ENCODE data around the gene GDF10.

GDF10 gene

GRCh38 chr10:47349516-47349915 lies 49.5 kb downstream of the GDF10 start:
- H2BK120ac ChIP-seq (ENCODE audit: low read depth, low read length), result no peak overlapping the region

GRCh38 chr10:47349941-47350371 lies 50.0 kb downstream of the GDF10 start:
- Histone ChIP-seq H3K79me2 (ENCODE audit: control insufficient read depth, insufficient read depth, low read length) (no peaks in the 10 kb centered on the region), H2BK120ac (ENCODE audit: low read depth, low read length) (no peak overlapping the region), H3K18ac (ENCODE audit: low read length) (no peak overlapping the region), H2AK5ac (ENCODE audit: low read length) (no peak overlapping the region), H3K4ac (ENCODE audit: low read depth, low read length) (no peak overlapping the region), H2BK15ac (replicated peaks; ENCODE audit: low read depth) (no peak overlapping the region), H3K36me3 (ENCODE audit: control insufficient read depth, insufficient read depth, low read length) (no peaks in the 10 kb centered on the region), H3K23ac (ENCODE audit: low read length) (no peak overlapping the region), H3K4me1 (ENCODE audit: control insufficient read depth, low read depth, low read length) (no peaks in the 10 kb centered on the region), H2BK5ac (ENCODE audit: low read length) (no peak overlapping the region), H3K4me3 (ENCODE audit: low read length) (no peak overlapping the region), H3K9ac (ENCODE audit: low read length) (no peak overlapping the region), H3K79me1 (ENCODE audit: low read length) (no peaks in the 10 kb centered on the region), H3K56ac (ENCODE audit: low read length) (no peak overlapping the region), H4K8ac (ENCODE audit: low read depth, low read length) (no peak overlapping the region), H3K4me2 (ENCODE audit: low read length) (no peak overlapping the region), H3K27ac (ENCODE audit: low read depth, low read length) (no peak overlapping the region), H4K5ac (ENCODE audit: low read length) (no peak overlapping the region), H3K27me3 (ENCODE audit: insufficient read depth, low read length, poor library complexity) (no peaks in the 10 kb centered on the region)
- no CpG with 5 or more reads among the region's 31 CpGs for WGBS (ENCODE audit: extremely low coverage, insufficient coverage, low lambda C conversion rate)
- DNase-seq, result no peak

More at GRCh38 chr10:47349516-47349915, 49.5 kb downstream of the GDF10 start:
- Histone ChIP-seq H3K79me1 (ENCODE audit: low read length) (no peaks in the 10 kb centered on the region), H3K36me3 (ENCODE audit: control insufficient read depth, insufficient read depth, low read length) (no peaks in the 10 kb centered on the region), H3K27me3 (ENCODE audit: insufficient read depth, low read length, poor library complexity) (no peaks in the 10 kb centered on the region), H3K4ac (ENCODE audit: low read depth, low read length) (no peak overlapping the region), H3K27ac (ENCODE audit: low read depth, low read length) (no peak overlapping the region), H4K5ac (ENCODE audit: low read length) (no peak overlapping the region), H3K79me2 (ENCODE audit: control insufficient read depth, insufficient read depth, low read length) (no peaks in the 10 kb centered on the region), H4K8ac (ENCODE audit: low read depth, low read length) (no peak overlapping the region), H3K56ac (ENCODE audit: low read length) (no peak overlapping the region), H2BK15ac (replicated peaks; ENCODE audit: low read depth) (no peak overlapping the region), H3K23ac (ENCODE audit: low read length) (no peak overlapping the region), H3K18ac (ENCODE audit: low read length) (no peak overlapping the region), H2AK5ac (ENCODE audit: low read length) (no peak overlapping the region), H2BK5ac (ENCODE audit: low read length) (no peak overlapping the region), H3K4me2 (ENCODE audit: low read length) (no peak overlapping the region), H3K4me1 (ENCODE audit: control insufficient read depth, low read depth, low read length) (no peaks in the 10 kb centered on the region), H3K4me3 (ENCODE audit: low read length) (no peak overlapping the region), H3K9ac (ENCODE audit: low read length) (no peak overlapping the region)
- no peak for DNase-seq
- WGBS (ENCODE audit: extremely low coverage, insufficient coverage, low lambda C conversion rate), result no CpG with 5 or more reads among the region's 22 CpGs

- no peak overlapping the region for H4K8ac ChIP-seq (ENCODE audit: low read depth, low read length)
- H3K27me3 ChIP-seq (ENCODE audit: insufficient read depth, low read length, poor library complexity), result no peaks in the 10 kb centered on the region
- H2BK120ac ChIP-seq (ENCODE audit: low read depth, low read length), result no peak overlapping the region
- no peak overlapping the region for H3K27ac ChIP-seq (ENCODE audit: low read depth, low read length)
- no peak overlapping the region for H4K5ac ChIP-seq (ENCODE audit: low read length)
- H3K36me3 ChIP-seq (ENCODE audit: control insufficient read depth, insufficient read depth, low read length), result no peaks in the 10 kb centered on the region
- H3K18ac ChIP-seq (ENCODE audit: low read length), result no peak overlapping the region
- H3K56ac ChIP-seq (ENCODE audit: low read length), result no peak overlapping the region
- no peaks in the 10 kb centered on the region for H3K79me2 ChIP-seq (ENCODE audit: control insufficient read depth, insufficient read depth, low read length)
- no CpG with 5 or more reads among the region's 39 CpGs for WGBS (ENCODE audit: extremely low coverage, insufficient coverage, low lambda C conversion rate)
- no peak for DNase-seq
- H3K79me1 ChIP-seq (ENCODE audit: low read length), result no peaks in the 10 kb centered on the region
- H3K4me3 ChIP-seq (ENCODE audit: low read length), result no peak overlapping the region
- H3K4ac ChIP-seq (ENCODE audit: low read depth, low read length), result no peak overlapping the region
- no peak overlapping the region for H2BK15ac ChIP-seq (replicated peaks; ENCODE audit: low read depth)
- H3K4me1 ChIP-seq (ENCODE audit: control insufficient read depth, low read depth, low read length), result no peaks in the 10 kb centered on the region
- H3K23ac ChIP-seq (ENCODE audit: low read length), result no peak overlapping the region
- no peak overlapping the region for H3K4me2 ChIP-seq (ENCODE audit: low read length)
- no peak overlapping the region for H3K9ac ChIP-seq (ENCODE audit: low read length)
- no peak overlapping the region for H2AK5ac ChIP-seq (ENCODE audit: low read length)
- no peak overlapping the region for H2BK5ac ChIP-seq (ENCODE audit: low read length)
Observed at GRCh38 chr10:47350671-47351640, 51.0 kb downstream of the GDF10 start.

GRCh38 chr10:47351899-47352815 lies 52.2 kb downstream of the GDF10 start:
- Histone ChIP-seq H3K9ac (ENCODE audit: low read length) (no peak overlapping the region), H3K4me2 (ENCODE audit: low read length) (no peak overlapping the region), H3K23ac (ENCODE audit: low read length) (no peak overlapping the region), H3K4ac (ENCODE audit: low read depth, low read length) (no peak overlapping the region), H2BK15ac (replicated peaks; ENCODE audit: low read depth) (no peak overlapping the region), H3K79me1 (ENCODE audit: low read length) (no peaks in the 10 kb centered on the region), H3K27me3 (ENCODE audit: insufficient read depth, low read length, poor library complexity) (no peaks in the 10 kb centered on the region), H3K36me3 (ENCODE audit: control insufficient read depth, insufficient read depth, low read length) (no peaks in the 10 kb centered on the region), H3K18ac (ENCODE audit: low read length) (no peak overlapping the region), H3K4me3 (ENCODE audit: low read length) (no peak overlapping the region), H3K79me2 (ENCODE audit: control insufficient read depth, insufficient read depth, low read length) (no peaks in the 10 kb centered on the region), H2AK5ac (ENCODE audit: low read length) (no peak overlapping the region), H3K56ac (ENCODE audit: low read length) (no peak overlapping the region), H3K27ac (ENCODE audit: low read depth, low read length) (no peak overlapping the region), H4K5ac (ENCODE audit: low read length) (no peak overlapping the region), H2BK120ac (ENCODE audit: low read depth, low read length) (no peak overlapping the region), H3K4me1 (ENCODE audit: control insufficient read depth, low read depth, low read length) (no peaks in the 10 kb centered on the region), H4K8ac (ENCODE audit: low read depth, low read length) (no peak overlapping the region), H2BK5ac (ENCODE audit: low read length) (no peak overlapping the region)
- no peak for DNase-seq
- WGBS (ENCODE audit: extremely low coverage, insufficient coverage, low lambda C conversion rate), result no CpG with 5 or more reads among the region's 14 CpGs

- Histone ChIP-seq H4K8ac (ENCODE audit: low read depth, low read length) (no peak overlapping the region), H2BK5ac (ENCODE audit: low read length) (no peak overlapping the region), H3K4ac (ENCODE audit: low read depth, low read length) (no peak overlapping the region), H3K36me3 (ENCODE audit: control insufficient read depth, insufficient read depth, low read length) (no peaks in the 10 kb centered on the region), H3K79me1 (ENCODE audit: low read length) (no peaks in the 10 kb centered on the region), H3K4me1 (ENCODE audit: control insufficient read depth, low read depth, low read length) (no peaks in the 10 kb centered on the region), H3K4me3 (ENCODE audit: low read length) (no peak overlapping the region), H3K23ac (ENCODE audit: low read length) (no peak overlapping the region), H2AK5ac (ENCODE audit: low read length) (no peak overlapping the region), H3K56ac (ENCODE audit: low read length) (no peak overlapping the region), H3K79me2 (ENCODE audit: control insufficient read depth, insufficient read depth, low read length) (no peaks in the 10 kb centered on the region), H4K5ac (ENCODE audit: low read length) (no peak overlapping the region), H3K18ac (ENCODE audit: low read length) (no peak overlapping the region), H3K4me2 (ENCODE audit: low read length) (no peak overlapping the region), H2BK120ac (ENCODE audit: low read depth, low read length) (no peak overlapping the region), H2BK15ac (replicated peaks; ENCODE audit: low read depth) (no peak overlapping the region), H3K9ac (ENCODE audit: low read length) (no peak overlapping the region), H3K27ac (ENCODE audit: low read depth, low read length) (no peak overlapping the region), H3K27me3 (ENCODE audit: insufficient read depth, low read length, poor library complexity) (no peaks in the 10 kb centered on the region)
- no CpG with 5 or more reads among the region's 6 CpGs for WGBS (ENCODE audit: extremely low coverage, insufficient coverage, low lambda C conversion rate)
- DNase-seq, result no peak
Observed at GRCh38 chr10:47353351-47353750, 53.4 kb downstream of the GDF10 start.
